WI38 (cell line): ENCODE data around the gene PAWR.
"Not testable (repeated sequence)": the region's sequence is repeated elsewhere in the genome, so short reads cannot be mapped to it uniquely, and the experiment has no call there.

ENCODE experiments used
- H3K4me3 ChIP-seq: 2 replicates; pipeline ENCODE4 v1.5.1; 2011; ENCODE audit warnings: low read depth, mild to moderate bottlenecking, control low read depth, low read length
- TF ChIP-seq, protein P1 (sequence below): IDR thresholded peaks from 2 replicates; pipeline ENCODE4 v1.5.1; 2012; ENCODE audit warnings: low read depth, mild to moderate bottlenecking, control low read depth, low read length

Gene PAWR

DNA sequence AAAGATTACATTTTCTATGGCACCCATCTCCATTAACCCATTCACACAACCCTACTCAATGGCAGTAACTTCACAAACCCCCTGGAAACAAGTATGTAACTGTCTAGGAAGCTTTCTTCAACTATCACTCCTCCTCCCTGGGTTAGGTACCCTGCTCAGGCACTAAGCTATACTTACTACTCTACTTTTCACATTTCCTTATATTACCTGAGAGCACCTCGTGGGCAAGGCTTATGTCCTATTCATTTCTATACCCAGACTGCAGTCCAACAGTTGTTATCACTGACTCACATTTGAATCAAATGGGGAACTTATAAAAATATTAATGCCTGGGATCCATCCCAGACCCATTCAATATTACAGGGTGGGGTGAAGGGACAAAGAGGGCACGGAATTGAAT, 4.6 kb downstream of the PAWR start:
- no peak overlapping the region; the same call in 1 of the 2 replicates for H3K4me3 ChIP-seq
- TF ChIP-seq, protein P1, sequence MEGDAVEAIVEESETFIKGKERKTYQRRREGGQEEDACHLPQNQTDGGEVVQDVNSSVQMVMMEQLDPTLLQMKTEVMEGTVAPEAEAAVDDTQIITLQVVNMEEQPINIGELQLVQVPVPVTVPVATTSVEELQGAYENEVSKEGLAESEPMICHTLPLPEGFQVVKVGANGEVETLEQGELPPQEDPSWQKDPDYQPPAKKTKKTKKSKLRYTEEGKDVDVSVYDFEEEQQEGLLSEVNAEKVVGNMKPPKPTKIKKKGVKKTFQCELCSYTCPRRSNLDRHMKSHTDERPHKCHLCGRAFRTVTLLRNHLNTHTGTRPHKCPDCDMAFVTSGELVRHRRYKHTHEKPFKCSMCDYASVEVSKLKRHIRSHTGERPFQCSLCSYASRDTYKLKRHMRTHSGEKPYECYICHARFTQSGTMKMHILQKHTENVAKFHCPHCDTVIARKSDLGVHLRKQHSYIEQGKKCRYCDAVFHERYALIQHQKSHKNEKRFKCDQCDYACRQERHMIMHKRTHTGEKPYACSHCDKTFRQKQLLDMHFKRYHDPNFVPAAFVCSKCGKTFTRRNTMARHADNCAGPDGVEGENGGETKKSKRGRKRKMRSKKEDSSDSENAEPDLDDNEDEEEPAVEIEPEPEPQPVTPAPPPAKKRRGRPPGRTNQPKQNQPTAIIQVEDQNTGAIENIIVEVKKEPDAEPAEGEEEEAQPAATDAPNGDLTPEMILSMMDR = no peak

DNA sequence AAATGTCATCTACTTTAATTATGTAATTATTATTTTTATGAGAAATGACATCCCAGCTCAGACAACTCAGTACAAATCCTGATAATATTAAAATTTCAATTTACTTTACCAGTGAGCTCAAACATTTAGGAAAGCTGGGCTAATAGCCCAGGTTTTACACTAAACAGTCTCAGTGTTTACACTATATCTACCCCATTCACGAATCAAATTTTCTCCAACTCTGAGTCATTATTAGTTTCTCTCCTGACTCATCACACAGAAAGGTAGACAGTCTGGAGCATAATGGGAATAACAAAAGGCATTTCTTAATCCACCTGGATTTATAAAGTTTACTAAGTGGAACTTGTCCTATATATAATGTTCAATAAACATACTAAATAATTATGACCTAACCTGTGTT, 5.7 kb downstream of the PAWR start:
- no peak overlapping the region for H3K4me3 ChIP-seq
- TF ChIP-seq, protein P1 = no peak

DNA sequence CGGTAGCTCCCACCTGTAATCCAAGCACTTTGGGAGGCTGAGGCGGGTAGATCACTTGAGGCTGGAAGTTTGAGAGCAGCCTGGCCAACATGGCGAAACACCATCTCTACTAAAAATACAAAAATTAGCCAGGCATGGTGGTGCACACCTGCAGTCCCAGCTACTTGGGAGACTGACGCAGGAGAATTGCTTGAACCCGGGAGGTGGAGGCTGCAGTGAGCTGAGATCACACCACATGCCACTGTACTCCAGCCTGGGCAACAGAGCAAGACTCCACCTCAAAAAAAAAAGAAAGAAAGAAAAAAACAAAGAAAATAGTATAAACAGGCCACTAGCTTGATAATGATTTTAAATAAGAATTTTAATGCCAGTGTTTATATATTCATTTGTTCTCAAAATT, 6.4 kb downstream of the PAWR start:
- not testable (repeated sequence) for H3K4me3 ChIP-seq

DNA sequence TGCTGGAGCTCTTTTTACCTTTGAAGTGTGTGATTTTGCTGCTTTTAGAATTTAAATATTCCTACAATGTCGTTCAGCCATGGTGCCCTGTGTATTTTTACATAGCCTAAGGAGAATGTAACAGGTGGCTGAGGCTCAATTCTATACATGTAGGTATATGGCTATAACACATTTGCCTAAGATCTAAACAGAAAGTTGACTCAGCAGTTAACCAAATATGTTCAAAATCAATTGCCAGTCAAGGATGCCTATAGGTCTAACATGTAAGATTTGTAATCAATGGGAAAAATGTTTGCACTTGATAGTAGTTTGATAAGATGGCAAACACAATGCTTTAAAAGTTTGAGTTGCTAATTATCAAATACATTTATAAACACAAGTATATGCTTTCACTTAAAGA, 8.2 kb downstream of the PAWR start:
- H3K4me3 ChIP-seq = no peak overlapping the region

DNA sequence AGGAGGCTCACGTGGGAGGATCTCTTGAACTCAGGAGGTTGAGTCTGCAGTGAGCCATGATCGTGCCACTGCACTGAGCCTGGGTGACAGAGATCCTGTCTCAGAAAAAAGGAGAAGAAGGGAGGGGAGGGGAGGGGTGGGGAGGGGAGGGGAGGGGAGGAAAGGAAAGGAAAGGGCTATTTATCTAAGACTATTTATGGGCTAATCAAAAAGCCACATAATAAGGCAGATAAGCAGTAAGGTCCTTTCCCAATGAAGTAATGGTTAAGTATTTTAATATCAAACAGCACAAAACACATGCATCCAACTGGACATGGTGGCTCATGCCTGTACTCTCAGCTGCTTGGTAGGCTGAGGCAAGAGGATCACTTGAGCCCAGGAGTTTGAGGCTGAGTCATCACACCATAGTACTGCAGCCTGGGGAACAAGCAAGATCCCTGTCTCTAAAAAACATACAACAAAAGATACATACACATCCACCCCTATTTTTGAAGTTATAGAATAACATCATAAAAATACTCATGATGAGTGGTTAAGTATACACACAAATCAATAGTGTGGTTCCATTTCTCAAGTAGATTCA, 9.7 kb downstream of the PAWR start:
- TF ChIP-seq, protein P1 = no peak
- no peak overlapping the region for H3K4me3 ChIP-seq

More for the DNA sequence above, 8.2 kb downstream of the PAWR start:
- TF ChIP-seq, protein P1 = no peak

DNA sequence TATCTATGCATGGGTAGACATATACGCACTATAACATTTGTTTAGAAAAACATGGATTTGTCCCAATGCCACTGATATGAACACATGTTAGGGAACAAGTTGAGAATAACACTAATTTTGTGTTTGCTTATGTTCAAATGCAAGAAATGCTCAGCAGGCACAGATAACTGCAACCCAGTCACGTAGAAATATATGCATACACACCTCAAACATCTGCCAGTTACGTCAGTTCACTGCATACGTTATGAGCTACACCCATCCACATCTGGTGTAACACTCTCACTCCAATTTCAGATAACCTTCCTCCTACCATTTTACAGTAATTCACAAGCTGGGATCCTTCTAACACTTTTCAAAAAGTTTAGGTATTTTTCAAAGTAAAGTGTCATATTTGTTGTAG, 10.7 kb downstream of the PAWR start:
- no peak overlapping the region for H3K4me3 ChIP-seq
- TF ChIP-seq, protein P1 = no peak

DNA sequence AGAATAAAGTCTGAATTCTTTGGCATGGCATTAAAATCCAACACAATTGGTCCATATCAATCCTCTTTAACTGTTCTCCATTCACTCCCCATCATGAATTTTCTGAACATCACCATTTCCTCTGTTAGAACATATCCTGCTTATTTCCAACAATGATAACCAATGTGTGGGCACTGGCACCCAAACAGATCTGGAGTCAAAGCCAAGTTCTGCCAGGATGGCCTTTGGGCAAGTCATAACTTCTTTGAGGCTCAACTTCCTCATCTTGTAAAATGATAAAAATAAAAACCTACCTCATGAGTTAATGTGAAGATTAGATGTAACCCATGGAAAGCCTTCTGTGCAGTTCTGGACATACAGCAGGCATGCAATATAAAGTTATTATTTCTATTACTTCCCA, 12.5 kb downstream of the PAWR start:
- H3K4me3 ChIP-seq = no peak overlapping the region
- TF ChIP-seq, protein P1 = no peak

DNA sequence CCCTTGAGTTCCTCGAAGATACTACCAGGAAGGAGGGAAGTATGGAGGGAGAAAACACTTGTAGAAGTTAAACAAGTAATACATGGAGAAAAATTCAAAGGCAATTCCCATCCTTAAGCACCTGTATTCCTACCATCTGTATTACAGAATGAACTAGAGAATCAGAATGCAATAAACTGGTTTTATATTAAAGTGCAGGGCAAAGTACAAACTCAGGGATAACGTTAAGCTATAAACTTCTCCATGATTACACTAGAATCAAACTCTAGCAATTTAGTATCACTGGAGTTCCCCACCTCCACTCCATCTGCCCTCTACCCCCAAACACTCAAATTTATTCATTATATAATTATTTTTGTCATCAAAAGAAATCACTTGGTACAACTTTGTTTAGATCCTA, 13.1 kb downstream of the PAWR start:
- TF ChIP-seq, protein P1 = no peak
- no peak overlapping the region for H3K4me3 ChIP-seq
